ENCODE measurements around the gene DUXB. TPM values are rescaled to one million over a fixed set of nuclear protein-coding genes. Genes with fewer than 3 reads are reported as not detected.

Gene DUXB
- not detected in 2 replicates for total RNA-seq

GRCh38 chr16:75701361-75701760 lies at the start of gene DUXB:
Gene DUXB (minus strand): TSS chr16:75701461. CDS start chr16:75701418, 43 bp downstream.
- Mint-ChIP-seq H3K4me3 (ENCODE audit: low read depth) (no peak within 1 kb of the TSS), H3K36me3 (ENCODE audit: low read depth) (no peaks in the 10 kb centered on the region), H3K27ac (no peak within 1 kb of the TSS), H3K27me3 (ENCODE audit: low read depth) (peaks cover 2% of the 10 kb centered on the region), H3K9me3 (no peaks in the 10 kb centered on the region), H3K4me1 (ENCODE audit: low read depth) (no peaks in the 10 kb centered on the region)
- no peak for DNase-seq (ENCODE audit: low spot score)
- intact Hi-C loops (cut with micrococcal nuclease): no loop called here

- Mint-ChIP-seq H3K27ac (no peak overlapping the region), H3K9me3 (no peaks in the 10 kb centered on the region), H3K4me3 (ENCODE audit: low read depth) (no peak overlapping the region), H3K27me3 (ENCODE audit: low read depth) (no peaks in the 10 kb centered on the region), H3K4me1 (ENCODE audit: low read depth) (no peaks in the 10 kb centered on the region), H3K36me3 (ENCODE audit: low read depth) (no peaks in the 10 kb centered on the region)
- intact Hi-C loops (cut with micrococcal nuclease): no loop called here
- no peak for DNase-seq (ENCODE audit: low spot score)
Measured at GRCh38 chr16:75750528-75750927, 49.3 kb upstream of the DUXB start.

- intact Hi-C loops (cut with micrococcal nuclease): no loop called here
- Mint-ChIP-seq H3K27me3 (ENCODE audit: low read depth) (no peaks in the 10 kb centered on the region), H3K36me3 (ENCODE audit: low read depth) (no peaks in the 10 kb centered on the region), H3K9me3 (peaks cover 15% of the 10 kb centered on the region), H3K27ac (no peak overlapping the region), H3K4me1 (ENCODE audit: low read depth) (no peaks in the 10 kb centered on the region), H3K4me3 (ENCODE audit: low read depth) (no peak overlapping the region)
- no peak for DNase-seq (ENCODE audit: low spot score)
Measured at GRCh38 chr16:75746359-75746758, 45.1 kb upstream of the DUXB start.

- H3K36me3 Mint-ChIP-seq (ENCODE audit: low read depth): no peaks in the 10 kb centered on the region
- H3K27ac Mint-ChIP-seq: no peak overlapping the region
- H3K9me3 Mint-ChIP-seq: peaks cover 15% of the 10 kb centered on the region
- intact Hi-C loops (cut with micrococcal nuclease): no loop called here
- DNase-seq (ENCODE audit: low spot score): no peak
- no peaks in the 10 kb centered on the region for H3K4me1 Mint-ChIP-seq (ENCODE audit: low read depth)
- H3K27me3 Mint-ChIP-seq (ENCODE audit: low read depth): no peaks in the 10 kb centered on the region
- H3K4me3 Mint-ChIP-seq (ENCODE audit: low read depth): no peak overlapping the region
Measured at GRCh38 chr16:75745823-75746222, 44.6 kb upstream of the DUXB start.

GRCh38 chr16:75745242-75745641 lies 44.0 kb upstream of the DUXB start:
- no peak for DNase-seq (ENCODE audit: low spot score)
- H3K4me1 Mint-ChIP-seq (ENCODE audit: low read depth): no peaks in the 10 kb centered on the region
- intact Hi-C loops (cut with micrococcal nuclease): no loop called here
- H3K36me3 Mint-ChIP-seq (ENCODE audit: low read depth): no peaks in the 10 kb centered on the region
- no peaks in the 10 kb centered on the region for H3K27me3 Mint-ChIP-seq (ENCODE audit: low read depth)
- H3K4me3 Mint-ChIP-seq (ENCODE audit: low read depth): no peak overlapping the region
- H3K27ac Mint-ChIP-seq: no peak overlapping the region
- peaks cover 15% of the 10 kb centered on the region for H3K9me3 Mint-ChIP-seq

- intact Hi-C loops (cut with micrococcal nuclease): no loop called here
- no peaks in the 10 kb centered on the region for H3K4me1 Mint-ChIP-seq (ENCODE audit: low read depth)
Measured at GRCh38 chr16:75742424-75743047, 41.3 kb upstream of the DUXB start.

GRCh38 chr16:75733305-75734211 lies 32.3 kb upstream of the DUXB start:
- intact Hi-C loops (cut with micrococcal nuclease): no loop called here
- DNase-seq (ENCODE audit: low spot score): no peak
- Mint-ChIP-seq H3K9me3 (no peaks in the 10 kb centered on the region), H3K4me1 (ENCODE audit: low read depth) (no peaks in the 10 kb centered on the region), H3K27ac (no peak overlapping the region), H3K4me3 (ENCODE audit: low read depth) (no peak overlapping the region), H3K36me3 (ENCODE audit: low read depth) (no peaks in the 10 kb centered on the region), H3K27me3 (ENCODE audit: low read depth) (no peaks in the 10 kb centered on the region)

More at GRCh38 chr16:75742424-75743047, 41.3 kb upstream of the DUXB start:
- no peak for DNase-seq (ENCODE audit: low spot score)
- H3K9me3 Mint-ChIP-seq: peaks cover 15% of the 10 kb centered on the region
- no peaks in the 10 kb centered on the region for H3K27me3 Mint-ChIP-seq (ENCODE audit: low read depth)
- H3K36me3 Mint-ChIP-seq (ENCODE audit: low read depth): no peaks in the 10 kb centered on the region
- H3K27ac Mint-ChIP-seq: no peak overlapping the region
- no peak overlapping the region for H3K4me3 Mint-ChIP-seq (ENCODE audit: low read depth)

- intact Hi-C loops (cut with micrococcal nuclease): no loop called here
- no peaks in the 10 kb centered on the region for H3K9me3 Mint-ChIP-seq
- H3K4me3 Mint-ChIP-seq (ENCODE audit: low read depth): no peak overlapping the region
- H3K27ac Mint-ChIP-seq: no peak overlapping the region
- H3K4me1 Mint-ChIP-seq (ENCODE audit: low read depth): no peaks in the 10 kb centered on the region
- no peaks in the 10 kb centered on the region for H3K27me3 Mint-ChIP-seq (ENCODE audit: low read depth)
- DNase-seq (ENCODE audit: low spot score): no peak
- no peaks in the 10 kb centered on the region for H3K36me3 Mint-ChIP-seq (ENCODE audit: low read depth)
Measured at GRCh38 chr16:75732871-75733270, 31.6 kb upstream of the DUXB start.

- intact Hi-C loops (cut with micrococcal nuclease): no loop called here
- DNase-seq (ENCODE audit: low spot score): no peak
- Mint-ChIP-seq H3K36me3 (ENCODE audit: low read depth) (no peaks in the 10 kb centered on the region), H3K27ac (no peak overlapping the region), H3K27me3 (ENCODE audit: low read depth) (no peaks in the 10 kb centered on the region), H3K4me1 (ENCODE audit: low read depth) (no peaks in the 10 kb centered on the region), H3K9me3 (no peaks in the 10 kb centered on the region), H3K4me3 (ENCODE audit: low read depth) (no peak overlapping the region)
Measured at GRCh38 chr16:75727221-75727620, 26.0 kb upstream of the DUXB start.

GRCh38 chr16:75726390-75726789 lies 25.1 kb upstream of the DUXB start, which contains the start of gene CPHXL:
Gene CPHXL (minus strand): TSS chr16:75726490. CDS start chr16:75726442, 48 bp downstream.
- Mint-ChIP-seq H3K4me3 (ENCODE audit: low read depth) (no peak within 1 kb of the TSS), H3K4me1 (ENCODE audit: low read depth) (no peaks in the 10 kb centered on the region), H3K36me3 (ENCODE audit: low read depth) (no peaks in the 10 kb centered on the region), H3K27me3 (ENCODE audit: low read depth) (no peaks in the 10 kb centered on the region), H3K9me3 (no peaks in the 10 kb centered on the region), H3K27ac (no peak within 1 kb of the TSS)
- DNase-seq (ENCODE audit: low spot score): no peak
- intact Hi-C loops (cut with micrococcal nuclease): no loop called here

- no peak overlapping the region for H3K4me3 Mint-ChIP-seq (ENCODE audit: low read depth)
- no peak for DNase-seq (ENCODE audit: low spot score)
- no peak overlapping the region for H3K27ac Mint-ChIP-seq
- no peaks in the 10 kb centered on the region for H3K4me1 Mint-ChIP-seq (ENCODE audit: low read depth)
- H3K9me3 Mint-ChIP-seq: no peaks in the 10 kb centered on the region
- intact Hi-C loops (cut with micrococcal nuclease): no loop called here
- H3K36me3 Mint-ChIP-seq (ENCODE audit: low read depth): no peaks in the 10 kb centered on the region
- no peaks in the 10 kb centered on the region for H3K27me3 Mint-ChIP-seq (ENCODE audit: low read depth)
Measured at GRCh38 chr16:75718452-75718851, 17.2 kb upstream of the DUXB start.

GRCh38 chr16:75714661-75715060 lies 13.4 kb upstream of the DUXB start:
- intact Hi-C loops (cut with micrococcal nuclease): no loop called here
- H3K4me3 Mint-ChIP-seq (ENCODE audit: low read depth): no peak overlapping the region
- no peak overlapping the region for H3K27ac Mint-ChIP-seq
- H3K9me3 Mint-ChIP-seq: peaks cover 6% of the 10 kb centered on the region
- no peaks in the 10 kb centered on the region for H3K36me3 Mint-ChIP-seq (ENCODE audit: low read depth)
- no peak for DNase-seq (ENCODE audit: low spot score)
- no peaks in the 10 kb centered on the region for H3K27me3 Mint-ChIP-seq (ENCODE audit: low read depth)
- no peaks in the 10 kb centered on the region for H3K4me1 Mint-ChIP-seq (ENCODE audit: low read depth)

- H3K27ac Mint-ChIP-seq: no peak overlapping the region
- peaks cover 6% of the 10 kb centered on the region for H3K9me3 Mint-ChIP-seq
- H3K4me3 Mint-ChIP-seq (ENCODE audit: low read depth): no peak overlapping the region
- no peaks in the 10 kb centered on the region for H3K36me3 Mint-ChIP-seq (ENCODE audit: low read depth)
- peaks cover 2% of the 10 kb centered on the region for H3K27me3 Mint-ChIP-seq (ENCODE audit: low read depth)
- intact Hi-C loops (cut with micrococcal nuclease): no loop called here
- no peak for DNase-seq (ENCODE audit: low spot score)
- no peaks in the 10 kb centered on the region for H3K4me1 Mint-ChIP-seq (ENCODE audit: low read depth)
Measured at GRCh38 chr16:75710344-75710743, 9.1 kb upstream of the DUXB start.

Measured in activated T-helper 2 cell treated with anti-CD3 and anti-CD28 coated beads, Interferon-gamma antibody, Interleukin-2, Interleukin-4, amounts not matched to agents 10 μg/mL and 5 μg/mL and 100 μg/mL, durations not matched to agents 14 hours and 24 hours and 36 hours (primary cell).